Natural killer cell (primary cell): ENCODE data around the gene INTS15. TPM values are rescaled to one million over a fixed set of nuclear protein-coding genes. Genes with fewer than 3 reads are reported as not detected.
A peak's percentile ranks its signal among the peaks of the same experiment; 100 is the strongest.

Source experiments
- ATAC-seq, 3 donors: fragments of 150-1000 bp in 2 of 3; fragments of 200-7000 bp in 1 of 3; cut with Tn5 transposase; 1 replicate in 1 of 3; 2 replicates in 2 of 3; pipeline ENCODE4 v1.10.0; 2021; ENCODE audit warnings: mild to moderate bottlenecking in 2 of 3, moderate library complexity in 2 of 3
- DNase-seq, 2 donors: peaks; one replicate each; pipeline versions ENCODE4 v3.0.0 to v3.0.0-alpha.2; 2013 to 2021; ENCODE audit warnings: mixed read lengths in 1 of 2
- H3K27ac ChIP-seq: one replicate; pipeline ENCODE4 v1.5.1; 2013; ENCODE audit warnings: mild to moderate bottlenecking, low read length
- H3K27me3 ChIP-seq: one replicate; pipeline ENCODE4 v1.6.1; 2013; ENCODE audit warnings: low read length; ENCODE audit not compliant: control insufficient read depth, insufficient read depth
- H3K36me3 ChIP-seq: one replicate; pipeline ENCODE4 v1.6.1; 2013; ENCODE audit warnings: low read length; ENCODE audit not compliant: control insufficient read depth, insufficient read depth
- H3K4me1 ChIP-seq: one replicate; pipeline ENCODE4 v1.6.1; 2013; ENCODE audit warnings: low read length; ENCODE audit not compliant: control insufficient read depth, insufficient read depth
- H3K4me3 ChIP-seq: one replicate; pipeline ENCODE4 v1.5.1; 2013; ENCODE audit warnings: low read length
- H3K9me3 ChIP-seq: one replicate; pipeline ENCODE4 v1.6.1; 2013; ENCODE audit warnings: low read length; ENCODE audit not compliant: control insufficient read depth, insufficient read depth
- H3K27ac Mint-ChIP-seq, 2 donors: one replicate each; pipeline ENCODE4 v1.8.0; 2022; ENCODE audit warnings: mild to moderate bottlenecking in 2 of 2, mixed read lengths in 2 of 2, moderate library complexity in 1 of 2
- H3K27me3 Mint-ChIP-seq, 2 donors: one replicate each; pipeline ENCODE4 v1.8.0; 2022; ENCODE audit warnings: low read depth in 2 of 2, mixed read lengths in 2 of 2
- H3K36me3 Mint-ChIP-seq: one replicate; pipeline ENCODE4 v1.8.0; 2022; ENCODE audit warnings: mixed read lengths
- H3K4me1 Mint-ChIP-seq, 2 donors: one replicate each; pipeline ENCODE4 v1.8.0; 2022; ENCODE audit warnings: mixed read lengths in 2 of 2
- H3K4me3 Mint-ChIP-seq: one replicate; pipeline ENCODE4 v1.8.0; 2022; ENCODE audit warnings: mild to moderate bottlenecking, moderate library complexity, mixed read lengths
- H3K9me3 Mint-ChIP-seq, 2 donors: one replicate each; pipeline ENCODE4 v1.8.0; 2022; ENCODE audit warnings: mixed read lengths in 2 of 2
- WGBS: methylation state at CpG from one replicate; pipeline ENCODE4 v1.1.7; 2013; ENCODE audit warnings: missing lambda C conversion rate; ENCODE audit not compliant: insufficient coverage; 5-methylcytosine and 5-hydroxymethylcytosine counted together
- intact Hi-C: fragments of 100-400 bp; cut with micrococcal nuclease; formaldehyde crosslinking; loops from one replicate; pipeline ENCODE4 v1.14.2; 2022
- total RNA-seq, 4 donors: library from RNA; stranded (reverse); fragments of 120-200 nt in 1 of 4; gene quantifications; one replicate each; pipeline versions ENCODE4 v1.2.3 to v1.2.4, GENCODE V29; 2013 to 2022
- TF ChIP-seq, protein P1 (sequence below): fragments of 200-600 bp; IDR thresholded peaks from one replicate; pipeline ENCODE4 v1.8.0; 2022; ENCODE audit warnings: antibody characterized with exemption

INTS15 gene
- total RNA-seq, 3 donors from 2014 or later (not counting 1 experiment from before 2014, with no cell fraction given): 47.5 to 70.1 (median 60.7) TPM

DNA sequence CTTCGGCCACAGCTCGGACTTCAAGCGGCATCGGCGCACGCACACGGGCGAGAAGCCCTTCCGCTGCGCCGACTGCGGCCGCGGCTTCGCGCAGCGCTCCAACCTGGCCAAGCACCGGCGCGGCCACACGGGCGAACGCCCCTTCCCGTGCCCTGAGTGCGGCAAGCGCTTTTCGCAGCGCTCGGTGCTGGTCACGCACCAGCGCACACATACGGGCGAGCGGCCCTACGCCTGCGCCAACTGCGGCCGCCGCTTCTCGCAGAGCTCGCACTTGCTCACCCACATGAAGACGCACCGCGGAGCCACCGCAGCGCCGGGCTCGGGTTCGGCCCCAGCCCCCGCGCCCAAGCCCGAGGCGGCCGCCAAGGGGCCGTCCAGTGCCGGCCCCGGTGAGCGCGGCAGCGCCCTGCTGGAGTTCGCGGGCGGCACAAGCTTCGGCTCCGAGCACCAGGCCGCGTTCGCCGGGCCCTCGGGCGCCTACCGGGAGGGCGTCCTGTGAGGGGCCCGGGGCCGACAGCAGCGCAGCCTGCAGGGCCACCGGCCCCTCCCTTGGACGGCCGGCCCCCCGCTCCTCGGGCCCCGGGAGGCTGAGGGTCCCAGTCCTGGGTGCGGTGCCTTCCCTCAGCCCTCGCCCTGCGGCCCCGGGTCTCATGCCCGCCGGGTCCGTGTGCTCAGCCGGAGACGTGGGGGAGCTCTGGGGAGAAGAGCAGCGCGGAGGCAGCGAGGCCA, 64.5 kb downstream of the INTS15 start:
- ATAC-seq: no peak
- no peaks in the 10 kb centered on the region for H3K27me3 Mint-ChIP-seq
- no peaks in the 10 kb centered on the region for H3K27me3 ChIP-seq
- H3K9me3 ChIP-seq: no peaks in the 10 kb centered on the region
- intact Hi-C loops: no loop called here
- no peaks in the 10 kb centered on the region for H3K4me1 ChIP-seq
- H3K4me1 Mint-ChIP-seq: peaks cover 0 to 8% of the 10 kb centered on the region in 2 donors
- no peaks in the 10 kb centered on the region for H3K36me3 Mint-ChIP-seq
- no peak for DNase-seq
- H3K4me3 Mint-ChIP-seq: no peak overlapping the region
- H3K27ac Mint-ChIP-seq: no peak overlapping the region
- TF ChIP-seq, protein P1, sequence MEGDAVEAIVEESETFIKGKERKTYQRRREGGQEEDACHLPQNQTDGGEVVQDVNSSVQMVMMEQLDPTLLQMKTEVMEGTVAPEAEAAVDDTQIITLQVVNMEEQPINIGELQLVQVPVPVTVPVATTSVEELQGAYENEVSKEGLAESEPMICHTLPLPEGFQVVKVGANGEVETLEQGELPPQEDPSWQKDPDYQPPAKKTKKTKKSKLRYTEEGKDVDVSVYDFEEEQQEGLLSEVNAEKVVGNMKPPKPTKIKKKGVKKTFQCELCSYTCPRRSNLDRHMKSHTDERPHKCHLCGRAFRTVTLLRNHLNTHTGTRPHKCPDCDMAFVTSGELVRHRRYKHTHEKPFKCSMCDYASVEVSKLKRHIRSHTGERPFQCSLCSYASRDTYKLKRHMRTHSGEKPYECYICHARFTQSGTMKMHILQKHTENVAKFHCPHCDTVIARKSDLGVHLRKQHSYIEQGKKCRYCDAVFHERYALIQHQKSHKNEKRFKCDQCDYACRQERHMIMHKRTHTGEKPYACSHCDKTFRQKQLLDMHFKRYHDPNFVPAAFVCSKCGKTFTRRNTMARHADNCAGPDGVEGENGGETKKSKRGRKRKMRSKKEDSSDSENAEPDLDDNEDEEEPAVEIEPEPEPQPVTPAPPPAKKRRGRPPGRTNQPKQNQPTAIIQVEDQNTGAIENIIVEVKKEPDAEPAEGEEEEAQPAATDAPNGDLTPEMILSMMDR: no peak
- no peak overlapping the region for H3K4me3 ChIP-seq
- peaks cover 21% of the 10 kb centered on the region for H3K36me3 ChIP-seq
- H3K27ac ChIP-seq: no peak overlapping the region
- no peaks in the 10 kb centered on the region for H3K9me3 Mint-ChIP-seq
- 98% methylated on average over 94 of the region's 94 CpGs for WGBS

DNA sequence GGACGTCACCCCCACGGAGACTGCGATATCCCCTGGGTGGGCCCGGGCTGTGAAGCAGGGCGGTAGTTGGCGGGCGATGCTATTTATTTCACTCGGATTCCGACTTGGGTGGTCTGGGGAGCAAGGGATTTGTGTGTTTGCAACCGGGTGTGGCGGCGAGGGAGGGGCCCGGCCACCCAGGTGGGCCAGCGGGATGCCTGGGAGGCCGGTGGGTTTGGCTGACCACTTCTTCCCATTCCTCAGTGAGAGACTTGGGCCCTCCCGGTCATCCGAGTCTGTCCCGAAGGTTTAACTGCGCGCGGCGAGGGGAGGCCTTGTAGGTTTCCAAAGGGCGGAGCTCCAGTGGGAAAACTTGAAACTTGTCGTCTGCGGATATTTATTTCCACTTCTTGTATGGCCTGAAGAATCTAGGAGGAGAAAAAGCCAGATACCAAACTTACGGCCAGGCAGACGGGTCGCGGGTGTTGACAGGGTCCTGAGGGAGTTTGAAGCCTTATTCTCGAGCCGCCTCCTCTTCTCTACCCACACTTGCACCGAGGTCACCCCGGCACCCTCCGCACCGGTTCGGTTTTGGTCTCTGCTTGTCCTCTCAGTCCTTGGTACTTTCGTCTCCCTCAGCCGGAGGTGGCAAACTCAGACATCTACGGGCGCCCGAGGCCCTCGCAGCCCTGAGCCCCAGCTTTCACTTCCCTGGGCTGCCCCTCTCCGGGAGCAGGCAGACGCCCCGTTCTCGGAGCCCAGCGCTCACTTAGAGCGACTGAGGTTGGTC, 65.2 kb downstream of the INTS15 start:
- Mint-ChIP-seq H3K27me3 (no peaks in the 10 kb centered on the region), H3K36me3 (no peaks in the 10 kb centered on the region), H3K4me3 (no peak overlapping the region), H3K4me1 (peaks cover 0 to 12% of the 10 kb centered on the region in 2 donors), H3K27ac (peak overlapping the region in 1 of 2 donors; percentile 45), H3K9me3 (no peaks in the 10 kb centered on the region)
- Histone ChIP-seq H3K4me3 (no peak overlapping the region), H3K27me3 (no peaks in the 10 kb centered on the region), H3K36me3 (peaks cover 21% of the 10 kb centered on the region), H3K27ac (no peak overlapping the region), H3K9me3 (no peaks in the 10 kb centered on the region), H3K4me1 (no peaks in the 10 kb centered on the region)
- ATAC-seq (no peak), DNase-seq (no peak)
- TF ChIP-seq, protein P1: no peak
- 95% methylated on average over 48 of the region's 48 CpGs for WGBS
- intact Hi-C loops: no loop called here

DNA sequence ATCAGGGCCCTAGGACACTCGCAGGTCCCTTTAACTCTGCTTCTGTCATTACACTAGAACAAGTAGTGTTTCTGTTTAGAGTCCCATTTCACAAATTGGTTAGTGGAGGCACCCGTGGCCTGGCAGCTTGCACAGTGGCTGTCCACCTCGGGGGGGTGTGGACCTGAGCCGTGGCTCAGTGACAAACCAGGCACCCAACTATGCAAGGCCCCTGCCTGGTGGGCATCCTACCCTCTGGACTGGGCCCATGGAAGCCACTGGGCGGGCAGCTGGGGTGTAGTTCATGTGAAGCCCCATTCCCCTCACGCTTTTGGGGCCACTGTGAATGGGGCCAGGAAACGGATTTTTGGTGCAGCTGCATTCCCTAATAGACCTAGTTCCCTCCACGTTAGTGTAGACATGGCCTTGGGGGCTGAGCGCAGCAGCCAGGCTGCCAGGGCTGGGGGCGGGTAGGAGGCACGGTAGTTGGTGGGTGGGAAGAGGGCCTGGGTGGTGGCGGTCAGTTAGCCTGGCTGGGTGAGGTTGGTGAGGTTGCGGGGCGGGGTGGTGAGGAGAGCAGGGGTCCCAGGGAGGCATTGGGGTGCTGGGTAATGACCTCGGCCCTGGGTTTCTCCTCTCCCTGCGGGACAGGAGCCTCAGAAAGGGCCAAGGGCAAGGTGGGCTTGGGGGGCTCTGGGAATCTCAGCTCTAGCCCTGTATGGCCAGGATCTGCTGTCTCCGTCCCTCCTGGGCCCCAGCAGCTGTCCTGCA, 66.0 kb downstream of the INTS15 start:
- H3K36me3 ChIP-seq: peaks cover 16% of the 10 kb centered on the region

More for the DNA sequence above, 66.0 kb downstream of the INTS15 start:
- Mint-ChIP-seq H3K9me3 (no peaks in the 10 kb centered on the region), H3K27ac (peak overlapping the region in 1 of 2 donors; percentile 45), H3K4me1 (peaks cover 0 to 12% of the 10 kb centered on the region in 2 donors), H3K36me3 (no peaks in the 10 kb centered on the region), H3K27me3 (no peaks in the 10 kb centered on the region), H3K4me3 (no peak overlapping the region)
- intact Hi-C loops: no loop called here
- DNase-seq: no peak
- Histone ChIP-seq H3K27ac (no peak overlapping the region), H3K4me1 (no peaks in the 10 kb centered on the region), H3K4me3 (no peak overlapping the region), H3K27me3 (no peaks in the 10 kb centered on the region), H3K9me3 (no peaks in the 10 kb centered on the region)
- WGBS: 97% methylated on average over 17 of the region's 17 CpGs
- no peak for ATAC-seq
- TF ChIP-seq, protein P1: no peak
